HG03097 (cell line): ENCODE results near the gene GALR3.
A peak's percentile ranks its signal among the peaks of the same experiment; 100 is the strongest.

Experiments used
- ATAC-seq: cut with Tn5 transposase; IDR thresholded peaks from one replicate; pipeline ENCODE4 v1.9.1; 2021; ENCODE audit not compliant: unreplicated experiment, low FRiP score

The GALR3 gene

DNA sequence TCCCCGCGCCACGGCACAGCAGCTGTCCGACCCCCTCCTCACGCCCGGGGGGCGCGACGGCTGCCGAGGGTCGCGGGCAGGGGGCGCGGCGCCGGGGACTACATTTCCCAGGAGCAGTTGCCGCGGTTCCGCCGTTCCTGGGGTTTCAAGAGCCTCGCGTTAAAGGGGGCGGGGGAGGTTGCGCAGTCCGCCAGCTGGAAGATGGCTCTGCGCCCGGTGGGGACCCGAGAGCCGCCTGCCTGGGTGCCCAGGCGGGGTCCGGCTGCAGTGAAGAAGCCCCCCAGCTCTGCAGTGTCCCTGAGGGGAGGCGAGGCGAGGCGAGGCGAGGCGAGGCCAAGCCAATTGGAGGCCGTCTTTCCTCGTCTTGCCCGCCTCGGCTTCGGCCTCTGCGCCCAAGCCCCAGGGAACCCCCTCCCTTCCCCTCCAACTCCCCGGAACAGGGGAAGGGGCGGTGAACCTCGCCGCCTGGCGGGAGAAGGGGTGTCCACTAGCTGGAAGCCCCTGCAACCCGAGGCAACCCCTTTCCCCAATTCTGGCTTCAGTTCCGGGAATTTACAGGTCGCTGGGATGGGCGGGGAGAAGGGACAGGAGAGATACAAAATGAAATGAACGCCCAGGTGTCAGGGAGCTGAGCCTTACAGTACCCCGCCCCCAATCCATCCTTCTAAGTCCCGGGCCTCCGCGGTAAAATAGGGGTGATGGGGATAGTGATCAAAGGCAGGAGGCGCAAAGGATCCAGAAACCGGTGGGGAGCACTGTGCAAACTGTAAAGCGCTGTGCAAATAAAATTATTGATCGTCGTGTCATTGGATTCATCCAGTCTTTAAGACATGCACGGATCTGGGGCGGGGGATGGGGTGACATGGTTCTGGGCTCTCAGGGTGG is 20.6 kb upstream of the GALR3 start:
- no peak for ATAC-seq

DNA sequence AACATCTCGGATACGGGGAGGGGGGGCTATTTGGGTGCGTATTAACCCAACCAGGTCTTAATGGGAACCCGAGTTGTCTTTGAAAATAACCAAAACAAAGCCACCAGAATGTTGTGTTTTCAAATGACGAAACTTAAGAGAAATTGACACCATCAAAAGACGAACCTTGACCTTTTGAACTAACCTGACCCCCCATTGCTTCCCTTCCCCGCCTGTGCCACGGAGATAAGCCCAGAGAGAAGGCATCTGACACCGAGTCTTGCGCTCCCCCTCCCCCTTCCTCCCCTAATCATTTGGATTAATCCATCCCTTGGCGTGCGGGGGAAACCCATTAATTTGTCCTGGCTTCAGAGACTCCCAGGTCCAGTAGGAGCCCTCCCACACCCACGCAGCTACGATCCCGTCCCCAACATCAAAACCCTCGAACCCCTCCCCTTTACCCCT is 20.0 kb upstream of the GALR3 start:
- ATAC-seq: no peak

DNA sequence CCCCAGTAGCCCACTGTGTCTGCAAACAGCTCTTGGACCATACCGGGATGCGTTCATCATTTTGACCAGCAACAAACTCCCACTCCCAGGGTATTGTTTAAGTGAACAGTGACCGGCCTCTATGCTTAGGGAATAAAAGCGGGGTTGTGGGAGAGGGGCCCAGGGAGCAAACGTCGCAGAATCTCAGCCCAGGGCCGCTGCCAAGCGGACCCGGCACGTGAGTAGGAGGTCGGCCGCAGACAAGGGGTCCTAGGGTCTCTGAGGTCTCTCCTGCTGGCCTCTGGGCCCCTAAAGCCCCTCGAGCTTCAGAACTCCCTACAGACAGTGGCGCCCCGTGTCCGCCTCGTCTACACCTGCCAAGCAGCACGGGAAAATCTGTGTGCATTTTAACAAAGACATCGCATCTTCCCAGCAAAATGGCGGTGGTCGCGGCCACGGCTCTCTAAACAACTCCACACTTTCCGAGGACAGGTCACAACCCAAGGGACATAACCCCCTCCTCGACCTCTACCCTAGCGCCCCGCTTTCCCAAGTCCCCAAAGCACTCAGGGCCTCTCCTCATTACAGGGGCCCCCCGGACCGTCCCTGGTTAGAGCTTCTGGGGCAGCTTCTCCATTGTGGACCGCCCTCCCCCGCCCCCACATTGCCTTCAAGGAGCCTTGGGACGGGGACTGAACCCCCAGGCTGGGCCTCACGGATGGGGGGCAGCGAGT is 19.4 kb upstream of the GALR3 start:
- ATAC-seq: no peak

DNA sequence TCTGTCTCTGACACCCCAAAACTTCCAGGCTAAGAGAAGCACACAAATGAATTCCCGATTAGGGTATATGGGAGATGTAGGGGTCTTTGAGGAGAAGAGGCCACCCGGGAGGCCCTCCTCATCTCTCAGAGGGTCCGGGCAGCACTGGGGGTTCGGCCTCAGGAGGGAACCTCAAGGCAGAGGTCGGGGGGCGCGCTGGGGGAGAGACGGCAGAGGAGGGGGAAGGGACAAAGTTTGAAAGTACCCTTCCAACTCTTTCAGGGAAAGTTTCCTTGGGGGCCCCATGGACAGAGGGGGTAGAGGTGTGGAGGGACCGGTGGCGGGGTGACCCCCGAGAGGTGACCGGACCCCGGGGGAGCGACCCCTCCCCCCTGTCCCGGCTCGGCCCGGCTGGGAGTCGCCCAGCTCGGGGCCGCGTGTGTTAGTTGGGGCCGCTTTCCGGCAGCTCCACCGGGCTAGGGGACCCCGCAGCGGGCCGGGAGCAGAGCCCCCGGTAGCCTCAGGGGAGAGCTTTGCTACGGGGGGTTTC is 18.8 kb upstream of the GALR3 start:
- no peak for ATAC-seq

DNA sequence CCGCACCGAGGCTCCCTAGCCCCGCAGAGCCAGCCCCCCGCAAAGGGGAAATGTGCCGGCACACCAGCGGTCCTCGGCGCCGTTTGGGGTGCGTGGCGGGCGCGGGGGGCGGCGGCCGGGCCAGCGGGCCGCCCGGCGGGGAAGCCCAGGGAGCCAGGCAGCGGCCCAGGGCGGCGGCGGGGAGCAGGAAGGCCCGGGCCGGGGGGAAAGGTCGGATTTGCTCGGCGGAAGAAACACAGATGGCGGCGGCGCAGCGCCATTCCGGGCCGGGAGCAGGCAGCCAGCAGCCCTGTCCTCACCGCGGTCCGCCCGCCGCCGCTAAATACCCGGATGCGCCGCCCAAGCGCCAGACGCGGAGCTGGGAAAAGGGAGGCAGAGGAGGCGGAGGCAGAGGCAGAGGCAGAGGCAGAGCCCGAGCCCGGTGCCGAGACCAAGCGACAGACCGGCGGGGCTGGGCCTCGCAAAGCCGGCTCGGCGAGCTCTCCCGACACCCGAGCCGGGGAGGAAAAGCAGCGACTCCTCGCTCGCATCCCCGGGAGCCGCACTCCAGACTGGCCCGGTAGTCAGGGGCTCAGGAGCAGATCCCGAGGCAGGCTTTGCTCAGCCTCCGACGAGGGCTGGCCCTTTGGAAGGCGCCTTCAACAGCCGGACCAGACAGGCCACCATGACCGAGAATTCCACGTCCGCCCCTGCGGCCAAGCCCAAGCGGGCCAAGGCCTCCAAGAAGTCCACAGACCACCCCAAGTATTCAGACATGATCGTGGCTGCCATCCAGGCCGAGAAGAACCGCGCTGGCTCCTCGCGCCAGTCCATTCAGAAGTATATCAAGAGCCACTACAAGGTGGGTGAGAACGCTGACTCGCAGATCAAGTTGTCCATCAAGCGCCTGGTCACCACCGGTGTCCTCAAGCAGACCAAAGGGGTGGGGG is 18.0 kb upstream of the GALR3 start:
- no peak for ATAC-seq

DNA sequence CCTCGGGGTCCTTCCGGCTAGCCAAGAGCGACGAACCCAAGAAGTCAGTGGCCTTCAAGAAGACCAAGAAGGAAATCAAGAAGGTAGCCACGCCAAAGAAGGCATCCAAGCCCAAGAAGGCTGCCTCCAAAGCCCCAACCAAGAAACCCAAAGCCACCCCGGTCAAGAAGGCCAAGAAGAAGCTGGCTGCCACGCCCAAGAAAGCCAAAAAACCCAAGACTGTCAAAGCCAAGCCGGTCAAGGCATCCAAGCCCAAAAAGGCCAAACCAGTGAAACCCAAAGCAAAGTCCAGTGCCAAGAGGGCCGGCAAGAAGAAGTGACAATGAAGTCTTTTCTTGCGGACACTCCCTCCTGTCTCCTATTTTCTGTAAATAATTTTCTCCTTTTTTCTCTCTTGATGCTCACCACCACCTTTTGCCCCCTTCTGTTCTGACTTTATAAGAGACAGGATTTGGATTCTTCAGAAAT is 17.3 kb upstream of the GALR3 start:
- ATAC-seq: no peak

DNA sequence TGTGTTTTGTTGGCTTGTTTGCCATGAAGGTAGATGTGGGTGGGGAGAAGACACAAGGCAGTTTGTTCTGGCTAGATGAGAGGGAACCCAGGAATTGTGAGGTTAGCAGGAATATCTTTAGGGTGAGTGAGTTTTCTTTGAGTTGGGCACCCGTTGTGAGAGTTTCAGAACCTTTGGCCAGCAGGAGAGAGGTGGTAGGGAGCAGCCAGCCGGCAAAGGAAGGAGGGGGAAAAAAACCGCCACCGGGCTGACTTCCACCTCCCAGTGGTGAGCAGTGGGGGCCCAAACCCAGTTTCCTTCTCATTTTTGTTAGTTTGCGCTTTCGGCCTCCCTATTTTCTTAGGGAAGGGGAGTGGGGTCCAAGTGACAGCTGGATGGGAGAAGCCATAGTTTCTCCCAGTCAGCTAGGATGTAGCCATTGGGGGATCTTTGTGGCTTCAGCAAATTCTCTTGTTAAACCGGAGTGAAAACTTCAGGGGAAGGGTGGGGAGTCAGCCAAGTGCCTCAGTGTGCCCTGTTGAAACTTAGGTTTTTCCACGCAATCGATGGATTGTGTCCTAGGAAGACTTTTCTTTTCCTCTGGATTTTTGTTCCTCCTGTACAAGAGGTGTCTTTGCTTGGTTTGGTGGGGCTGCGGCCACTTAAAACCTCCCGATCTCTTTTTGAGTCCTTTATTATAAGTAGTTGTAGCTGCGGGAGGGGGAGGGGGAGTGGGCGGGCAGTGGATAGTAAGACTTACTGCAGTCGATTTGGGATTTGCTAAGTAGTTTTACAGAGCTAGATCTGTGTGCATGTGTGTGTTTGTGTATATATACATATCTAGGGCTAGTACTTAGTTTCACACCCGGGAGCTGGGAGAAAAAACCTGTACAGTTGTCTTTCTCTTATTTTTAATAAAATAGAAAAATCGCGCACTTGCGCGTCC is 16.5 kb upstream of the GALR3 start:
- ATAC-seq: no peak

DNA sequence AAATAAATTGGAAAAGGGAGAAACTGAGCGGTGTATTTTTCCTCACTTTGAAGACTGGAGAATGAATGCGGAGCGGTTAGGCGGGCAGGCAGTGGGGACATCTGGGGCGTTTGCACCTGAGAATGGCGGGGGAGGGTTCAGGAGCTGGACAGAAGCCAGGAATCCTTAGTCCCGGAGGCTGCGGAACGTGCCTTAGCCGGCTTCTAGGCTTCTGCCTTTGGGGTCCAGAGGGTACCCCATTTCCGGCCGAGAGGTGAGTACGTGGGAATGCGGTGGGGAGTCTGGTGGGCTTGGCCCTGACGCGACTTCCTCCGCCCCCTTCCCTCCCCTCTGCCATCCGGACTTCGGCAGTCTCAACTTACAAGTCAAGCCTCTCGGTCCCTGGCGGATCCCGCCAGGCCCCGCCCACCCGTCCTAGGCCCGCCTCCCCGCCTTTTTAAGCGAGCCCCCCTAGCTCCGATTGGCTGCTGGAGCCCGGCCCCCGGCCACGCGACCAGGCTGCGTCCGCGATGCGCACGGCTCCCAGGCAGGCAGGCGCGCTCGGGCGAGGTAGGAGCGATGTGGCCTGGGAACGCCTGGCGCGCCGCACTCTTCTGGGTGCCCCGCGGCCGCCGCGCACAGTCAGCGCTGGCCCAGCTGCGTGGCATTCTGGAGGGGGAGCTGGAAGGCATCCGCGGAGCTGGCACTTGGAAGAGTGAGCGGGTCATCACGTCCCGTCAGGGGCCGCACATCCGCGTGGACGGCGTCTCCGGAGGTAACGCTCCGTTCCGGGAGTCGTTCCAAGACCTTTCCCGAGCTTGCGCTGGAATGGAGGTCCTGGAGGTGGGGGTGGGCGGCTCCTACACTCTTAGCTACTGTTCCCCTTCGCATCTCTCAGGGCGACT is 15.5 kb upstream of the GALR3 start, which contains the start of gene GCAT:
Gene GCAT, plus strand, starts transcription at position 525 of the 884 bp plus-strand sequence. Its CDS starts 34 bp downstream, at position 559.
- peak; percentile 71 for ATAC-seq

DNA sequence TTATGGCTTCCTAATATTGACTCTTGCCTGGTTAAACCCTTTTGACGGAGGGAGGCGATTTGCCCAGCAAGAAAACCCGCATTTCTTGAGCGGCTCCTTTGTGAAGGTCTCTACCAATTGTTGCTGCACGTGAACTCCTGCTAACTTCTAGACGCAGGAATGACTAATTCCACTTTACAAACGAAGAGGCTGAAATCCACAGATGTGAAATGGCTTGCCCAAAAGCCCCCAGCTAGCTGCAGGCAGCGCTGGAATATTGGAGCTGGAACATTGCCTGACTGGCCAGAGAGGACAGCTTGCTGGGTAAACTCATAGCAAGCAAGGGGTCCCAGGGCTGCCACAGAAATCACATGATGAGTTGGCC is 14.9 kb upstream of the GALR3 start:
- no peak for ATAC-seq

DNA sequence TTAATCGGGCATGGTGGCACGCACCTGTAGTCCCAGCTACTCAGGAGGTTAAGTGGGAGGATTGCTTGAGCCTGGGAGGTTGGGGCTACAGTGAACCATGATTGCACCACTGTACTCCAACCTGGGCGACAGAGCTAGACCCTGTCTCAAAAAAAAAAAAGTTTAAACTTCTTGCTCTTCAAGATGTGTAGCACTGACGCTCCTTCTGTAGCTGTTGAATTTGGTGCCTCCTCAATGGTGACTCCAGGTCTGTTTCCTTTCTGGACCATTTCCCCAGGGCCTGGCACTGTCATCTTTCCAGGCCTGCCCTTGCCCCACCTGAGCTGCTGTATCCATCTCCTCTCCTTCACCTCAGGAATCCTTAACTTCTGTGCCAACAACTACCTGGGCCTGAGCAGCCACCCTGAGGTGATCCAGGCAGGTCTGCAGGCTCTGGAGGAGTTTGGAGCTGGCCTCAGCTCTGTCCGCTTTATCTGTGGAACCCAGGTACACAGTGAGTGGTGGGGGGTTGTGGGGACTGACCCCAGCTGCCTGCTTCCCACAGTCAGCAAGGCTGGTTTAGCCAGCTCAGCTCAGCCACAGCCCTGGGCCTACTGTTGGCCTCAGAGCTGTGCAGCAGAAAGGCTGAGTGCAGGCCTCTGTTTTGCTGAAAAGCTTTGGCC is 13.4 kb upstream of the GALR3 start:
- ATAC-seq: no peak

DNA sequence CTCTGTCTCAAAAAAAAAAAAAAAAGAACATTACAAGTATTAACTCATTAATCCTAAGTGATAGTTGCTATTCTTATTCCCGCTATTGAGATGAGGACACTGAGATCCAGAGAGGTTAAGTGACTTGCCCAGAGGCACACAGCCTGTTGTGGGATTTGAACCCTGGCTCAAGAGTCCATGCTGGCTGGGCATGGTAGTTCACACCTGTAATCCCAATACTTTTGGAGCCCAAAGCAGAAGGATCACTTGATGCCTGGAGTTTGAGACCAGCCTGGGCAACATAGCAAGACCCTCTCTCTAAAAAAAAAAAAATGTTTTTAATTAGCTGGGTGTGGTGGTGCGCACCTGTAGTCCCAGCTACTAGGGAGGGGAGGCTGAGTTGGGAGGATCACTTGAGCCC is 11.3 kb upstream of the GALR3 start:
- no peak for ATAC-seq

DNA sequence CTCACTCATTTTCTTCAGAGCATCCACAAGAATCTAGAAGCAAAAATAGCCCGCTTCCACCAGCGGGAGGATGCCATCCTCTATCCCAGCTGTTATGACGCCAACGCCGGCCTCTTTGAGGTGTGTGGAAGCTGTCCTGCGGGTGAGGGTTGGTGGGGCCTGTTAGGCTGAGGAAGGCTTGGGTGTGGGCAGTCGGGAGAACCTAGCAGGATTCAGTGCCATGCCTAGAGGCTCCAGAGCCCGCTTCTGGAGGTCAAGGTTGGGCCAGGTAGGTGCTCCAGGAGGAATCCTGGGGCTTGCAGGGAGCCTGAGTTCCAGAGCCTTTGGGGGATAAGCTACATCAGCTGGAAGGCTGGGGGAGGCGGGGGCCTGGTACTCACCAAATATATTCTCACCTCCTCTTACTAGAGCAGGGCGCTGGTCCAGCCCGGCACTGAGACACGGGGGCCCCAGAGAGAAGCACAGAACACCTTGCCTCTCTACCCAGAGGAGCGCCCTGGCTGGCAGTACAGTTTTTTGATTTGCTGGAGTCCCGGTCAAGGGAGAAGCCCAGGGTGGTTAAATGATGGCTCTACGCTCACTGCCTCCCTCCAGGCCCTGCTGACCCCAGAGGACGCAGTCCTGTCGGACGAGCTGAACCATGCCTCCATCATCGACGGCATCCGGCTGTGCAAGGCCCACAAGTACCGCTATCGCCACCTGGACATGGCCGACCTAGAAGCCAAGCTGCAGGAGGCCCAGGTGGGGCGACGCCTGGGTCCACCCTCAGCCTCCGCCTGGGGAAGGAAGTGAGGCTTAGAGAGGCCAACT is 10.1 kb upstream of the GALR3 start:
- ATAC-seq: no peak

DNA sequence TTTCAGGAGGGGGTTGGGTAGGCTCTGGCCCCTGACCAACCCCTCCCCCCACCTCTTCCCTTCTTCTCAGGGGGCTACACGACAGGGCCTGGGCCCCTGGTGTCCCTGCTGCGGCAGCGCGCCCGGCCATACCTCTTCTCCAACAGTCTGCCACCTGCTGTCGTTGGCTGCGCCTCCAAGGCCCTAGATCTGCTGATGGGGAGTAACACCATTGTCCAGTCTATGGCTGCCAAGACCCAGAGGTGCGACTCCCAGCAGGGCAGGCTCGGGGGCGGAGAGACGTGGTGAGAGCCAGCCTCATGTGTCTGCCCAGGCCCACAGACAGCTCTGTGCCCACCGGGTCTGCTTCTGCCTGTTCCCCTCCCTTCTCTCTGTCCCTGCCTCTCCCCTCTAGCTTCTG is 7.6 kb upstream of the GALR3 start:
- no peak for ATAC-seq

DNA sequence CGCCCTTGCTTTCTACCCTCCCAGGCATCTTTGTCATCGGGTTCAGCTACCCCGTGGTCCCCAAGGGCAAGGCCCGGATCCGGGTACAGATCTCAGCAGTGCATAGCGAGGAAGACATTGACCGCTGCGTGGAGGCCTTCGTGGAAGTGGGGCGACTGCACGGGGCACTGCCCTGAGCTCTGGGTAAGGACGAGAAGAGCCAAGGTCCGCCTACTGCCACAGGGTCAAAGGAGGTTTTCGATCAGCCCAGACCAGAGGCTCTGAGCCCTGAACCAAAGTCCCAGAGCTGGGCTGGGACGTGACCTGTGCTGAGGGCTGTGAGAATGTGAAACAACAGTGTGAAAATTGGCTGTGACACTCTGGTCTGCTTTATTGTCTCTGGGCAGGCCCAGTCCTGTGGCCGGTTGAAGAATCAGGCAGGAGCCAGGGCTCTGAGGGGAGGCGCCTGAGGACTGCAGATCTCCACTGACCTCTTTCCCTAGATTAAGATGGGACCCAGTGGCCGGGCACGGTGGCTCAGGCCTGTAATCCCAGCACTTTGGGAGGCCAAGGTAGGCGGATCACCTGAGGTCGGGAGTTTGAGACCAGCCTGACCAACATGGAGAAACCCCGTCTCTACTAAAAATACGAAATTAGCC is 6.5 kb upstream of the GALR3 start:
- no peak for ATAC-seq

DNA sequence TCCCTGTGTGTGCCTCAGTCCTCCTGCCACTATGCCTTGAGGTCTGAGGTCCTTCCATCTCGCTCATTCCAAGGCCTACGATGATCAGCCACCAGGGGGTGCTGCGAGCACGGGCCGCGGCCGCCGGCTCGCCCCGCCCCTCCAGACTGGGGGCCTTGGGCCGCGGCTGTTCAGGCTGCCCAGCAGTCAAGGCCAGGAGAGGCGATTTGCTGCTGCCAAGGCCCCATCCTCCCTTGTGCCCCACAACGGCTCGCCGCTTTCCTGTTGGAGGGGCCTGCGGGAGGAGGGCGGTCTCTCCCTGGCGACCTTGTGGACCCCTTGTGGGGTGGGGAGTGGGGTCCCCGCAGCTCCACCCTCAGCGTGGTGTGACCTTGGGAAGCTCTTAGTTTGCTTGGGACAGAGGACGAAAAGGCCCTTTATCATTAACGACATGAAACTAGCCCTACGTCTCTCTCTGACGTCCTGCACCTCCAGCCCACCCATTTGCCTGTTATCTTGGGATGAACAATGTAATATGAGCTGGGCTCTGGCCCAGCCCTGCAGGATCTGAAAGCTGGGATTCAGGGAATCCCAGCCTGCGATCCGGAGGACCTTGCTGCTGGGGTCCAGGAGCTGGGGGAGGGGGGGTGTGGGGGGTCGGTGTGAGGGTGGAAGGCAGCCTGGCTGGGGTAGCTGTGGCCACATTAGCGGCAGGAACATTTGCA is 5.3 kb upstream of the GALR3 start:
- ATAC-seq: no peak
